Stimulated activated naive B cell treated with anti-CD40 and anti-IgM and Interleukin-4, amounts not matched to agents 10 μg/mL and 1 μg/mL and 100 μg/mL, for 72 hours (primary cell): Measurements from ENCODE around the gene PITPNC1.
A peak's percentile ranks its signal among the peaks of the same experiment; 100 is the strongest.
"Not testable (repeated sequence)": the region's sequence is repeated elsewhere in the genome, so short reads cannot be mapped to it uniquely, and the experiment has no call there.

Experiments used
- ATAC-seq, 2 donors: fragments of 150-1000 bp; cut with Tn5 transposase; replicated peaks; 2 replicates each; pipeline ENCODE4 v1.10.0; 2021; ENCODE audit warnings: moderate library complexity in 1 of 2
- DNase-seq: peaks from one replicate; pipeline ENCODE4 v3.0.0; 2021
- H3K27ac Mint-ChIP-seq: one replicate; pipeline ENCODE4 v1.8.0; 2022; ENCODE audit warnings: mild to moderate bottlenecking, mixed read lengths
- H3K27me3 Mint-ChIP-seq, 2 donors: one replicate each; pipeline ENCODE4 v1.8.0; 2022; ENCODE audit warnings: mixed read lengths in 2 of 2
- H3K36me3 Mint-ChIP-seq, 2 donors: one replicate each; pipeline ENCODE4 v1.8.0; 2022; ENCODE audit warnings: mixed read lengths in 2 of 2, mild to moderate bottlenecking in 1 of 2
- H3K4me1 Mint-ChIP-seq, 2 donors: one replicate each; pipeline ENCODE4 v1.8.0; 2022; ENCODE audit warnings: mixed read lengths in 2 of 2, mild to moderate bottlenecking in 1 of 2
- H3K4me3 Mint-ChIP-seq, 2 donors: one replicate each; pipeline ENCODE4 v1.8.0; 2022; ENCODE audit warnings: mild to moderate bottlenecking in 2 of 2, mixed read lengths in 2 of 2, moderate library complexity in 1 of 2
- H3K9me3 Mint-ChIP-seq, 2 donors: one replicate each; pipeline ENCODE4 v1.8.0; 2022; ENCODE audit warnings: mixed read lengths in 2 of 2, mild to moderate bottlenecking in 1 of 2

Gene PITPNC1

DNA sequence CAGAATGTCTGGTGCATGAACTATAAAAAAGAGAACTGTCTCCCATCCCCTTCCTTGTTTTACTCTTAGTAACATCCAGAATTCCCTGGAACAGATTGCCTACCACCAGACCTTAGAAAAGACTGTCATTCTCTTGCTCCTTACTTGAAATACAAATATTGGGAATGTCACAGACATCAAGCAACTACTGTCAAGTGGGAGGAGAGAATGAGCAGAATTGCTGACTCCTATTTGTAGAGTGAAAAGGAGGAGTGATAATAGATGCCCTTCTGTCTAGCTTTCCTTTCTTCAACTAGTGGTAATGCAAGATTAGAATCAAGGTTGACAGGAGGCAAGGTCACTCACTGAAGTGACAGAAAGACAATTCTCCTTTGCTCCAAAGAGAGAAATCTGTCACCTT, 316.7 kb downstream of the PITPNC1 start:
- H3K27ac Mint-ChIP-seq: no peak overlapping the region
- H3K36me3 Mint-ChIP-seq: peaks cover 0 to 2% of the 10 kb centered on the region in 2 donors
- no peaks in the 10 kb centered on the region for H3K27me3 Mint-ChIP-seq
- H3K9me3 Mint-ChIP-seq: no peaks in the 10 kb centered on the region
- ATAC-seq (no peak), DNase-seq (no peak)
- H3K4me1 Mint-ChIP-seq: peaks cover under 1 to 2% of the 10 kb centered on the region in 2 donors
- no peak overlapping the region for H3K4me3 Mint-ChIP-seq

DNA sequence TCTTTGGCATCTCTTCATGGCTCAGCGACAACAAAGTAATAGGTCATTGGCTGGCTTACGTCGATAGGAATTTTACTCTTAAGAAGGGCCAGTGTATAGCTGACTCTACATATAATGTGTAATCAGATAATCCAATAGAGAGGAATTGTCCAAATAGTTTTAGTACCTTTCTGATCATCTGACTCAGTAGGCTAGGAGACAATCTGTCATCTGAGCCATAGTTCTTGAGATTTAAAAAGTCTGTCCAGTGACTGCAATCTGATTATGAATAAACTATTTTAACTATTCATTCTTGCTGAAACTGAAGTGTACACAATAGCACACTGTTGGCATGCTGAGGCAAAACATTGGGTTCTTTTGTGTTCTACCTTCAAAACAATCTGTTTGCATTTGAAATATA, 319.3 kb downstream of the PITPNC1 start:
- ATAC-seq: no peak
- Mint-ChIP-seq H3K4me3 (no peak overlapping the region), H3K27me3 (no peaks in the 10 kb centered on the region), H3K36me3 (peaks cover 0 to 2% of the 10 kb centered on the region in 2 donors), H3K9me3 (no peaks in the 10 kb centered on the region), H3K27ac (no peak overlapping the region), H3K4me1 (no peaks in the 10 kb centered on the region)
- DNase-seq: no peak

DNA sequence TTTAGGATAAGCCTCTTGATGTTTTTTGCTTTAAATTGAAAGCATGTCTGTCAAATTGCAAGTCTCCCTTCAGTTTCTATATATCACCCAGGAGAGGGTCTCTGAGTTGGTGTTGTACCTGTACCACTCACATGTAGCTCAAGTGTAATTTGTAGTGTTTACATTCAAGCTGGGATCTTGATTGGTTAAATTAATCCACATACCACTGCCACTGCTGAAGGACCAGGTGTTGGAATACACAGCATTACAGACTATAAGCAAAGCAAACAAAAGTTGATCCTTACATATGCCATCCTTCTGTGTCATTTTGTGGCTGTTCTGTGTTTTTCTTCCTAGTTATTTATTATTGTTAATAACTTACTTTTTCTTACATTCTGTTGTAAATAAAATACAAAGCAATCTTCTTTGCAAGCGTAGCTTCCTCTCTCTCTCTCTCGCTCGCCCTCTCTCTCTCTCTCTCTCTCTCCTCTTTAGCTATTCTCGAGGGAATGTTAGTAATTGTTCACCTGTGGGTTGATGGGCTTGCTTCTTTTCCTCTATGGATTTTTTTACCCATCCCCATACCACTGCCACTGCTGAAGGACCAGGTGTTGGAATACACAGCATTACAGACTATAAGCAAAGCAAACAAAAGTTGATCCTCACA, 319.9 kb downstream of the PITPNC1 start:
- Mint-ChIP-seq H3K4me3 (no peak overlapping the region), H3K36me3 (peaks cover 0 to 2% of the 10 kb centered on the region in 2 donors)

DNA sequence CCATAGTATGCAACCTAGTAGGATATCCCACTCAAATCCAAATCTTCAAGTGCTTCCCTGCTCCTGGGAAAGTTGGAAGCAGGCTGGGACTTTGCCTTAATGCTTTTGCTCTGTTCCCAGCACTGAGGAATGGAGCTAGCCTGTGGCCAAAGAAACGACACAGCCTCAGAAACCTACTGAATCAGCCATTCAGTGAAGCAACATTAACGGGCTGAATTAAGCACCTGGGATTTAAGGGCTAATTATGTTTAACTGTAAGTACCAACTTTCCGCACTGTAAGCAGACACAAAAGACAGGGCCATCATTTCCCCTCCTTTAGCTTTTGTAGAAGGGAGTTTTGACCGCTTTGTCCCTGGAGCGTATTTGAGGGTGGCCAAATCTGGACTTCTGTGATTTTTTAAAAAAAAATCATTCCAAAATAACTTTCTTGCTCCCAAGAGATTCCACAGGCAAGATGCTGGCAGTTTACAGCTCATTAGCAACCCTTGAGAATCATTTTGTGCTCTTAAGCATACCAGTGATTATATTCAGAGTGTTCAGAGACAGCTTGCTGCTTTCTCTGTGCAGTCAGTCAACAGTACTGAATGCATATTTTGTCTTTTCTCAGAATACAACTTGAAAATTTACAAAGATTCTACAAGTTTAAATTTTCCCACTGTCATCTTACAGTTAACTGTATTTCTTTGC, 323.1 kb downstream of the PITPNC1 start:
- Mint-ChIP-seq H3K27me3 (peaks cover 0 to 9% of the 10 kb centered on the region in 2 donors), H3K27ac (no peak overlapping the region), H3K4me3 (no peak overlapping the region), H3K9me3 (no peaks in the 10 kb centered on the region), H3K36me3 (no peaks in the 10 kb centered on the region), H3K4me1 (no peaks in the 10 kb centered on the region)
- DNase-seq: no peak
- ATAC-seq: no peak

More for the DNA sequence above, 319.9 kb downstream of the PITPNC1 start:
- H3K4me1 Mint-ChIP-seq: no peaks in the 10 kb centered on the region
- DNase-seq (no peak), ATAC-seq (no peak)
- H3K27me3 Mint-ChIP-seq: no peaks in the 10 kb centered on the region
- H3K27ac Mint-ChIP-seq: no peak overlapping the region
- no peaks in the 10 kb centered on the region for H3K9me3 Mint-ChIP-seq

DNA sequence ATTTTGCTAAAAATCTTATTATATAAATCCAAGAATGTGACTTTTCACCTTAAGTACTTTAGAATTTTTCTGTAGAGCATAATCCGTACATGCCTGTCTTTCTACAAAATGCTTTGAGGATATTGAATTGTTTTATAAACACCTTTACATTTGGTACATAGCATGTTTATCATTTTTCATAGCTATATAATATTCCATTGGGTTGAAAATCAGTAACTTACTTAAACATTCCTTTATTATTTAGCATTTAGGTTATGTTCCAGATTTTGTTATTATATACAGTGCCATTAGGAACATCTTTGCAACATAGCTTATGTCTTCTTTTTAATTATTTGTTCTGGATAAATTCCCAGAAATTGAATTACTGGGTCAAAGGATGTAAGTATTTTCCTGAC, 323.6 kb downstream of the PITPNC1 start:
- no peaks in the 10 kb centered on the region for H3K36me3 Mint-ChIP-seq
- peaks cover 0 to 9% of the 10 kb centered on the region in 2 donors for H3K27me3 Mint-ChIP-seq
- no peak overlapping the region for H3K4me3 Mint-ChIP-seq
- ATAC-seq (no peak), DNase-seq (no peak)
- no peaks in the 10 kb centered on the region for H3K9me3 Mint-ChIP-seq
- no peak overlapping the region for H3K27ac Mint-ChIP-seq
- H3K4me1 Mint-ChIP-seq: no peaks in the 10 kb centered on the region

DNA sequence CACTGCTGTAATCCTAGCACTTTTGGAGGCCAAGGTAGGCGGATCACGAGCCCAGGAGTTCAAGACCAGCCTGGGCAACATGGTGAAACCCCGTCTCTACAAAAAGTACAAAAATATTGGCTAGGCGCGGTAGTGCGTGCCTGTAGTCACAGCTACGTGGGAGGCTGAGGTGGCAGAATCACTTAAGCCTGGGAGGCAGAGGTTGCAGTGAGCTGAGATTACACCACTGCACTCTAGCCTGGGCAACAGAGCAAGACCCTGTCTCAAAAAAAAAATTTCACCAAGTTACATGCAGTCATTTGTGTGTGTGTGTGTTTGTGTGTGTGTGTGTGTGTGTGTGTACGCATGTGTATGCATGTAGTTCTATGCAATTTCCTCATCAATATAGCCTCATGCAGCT, 325.8 kb downstream of the PITPNC1 start:
- not testable (repeated sequence) for H3K4me3 Mint-ChIP-seq, H3K9me3 Mint-ChIP-seq, DNase-seq, H3K27me3 Mint-ChIP-seq, H3K36me3 Mint-ChIP-seq, ATAC-seq, H3K4me1 Mint-ChIP-seq
- H3K27ac Mint-ChIP-seq: peak overlapping the region; percentile 37

DNA sequence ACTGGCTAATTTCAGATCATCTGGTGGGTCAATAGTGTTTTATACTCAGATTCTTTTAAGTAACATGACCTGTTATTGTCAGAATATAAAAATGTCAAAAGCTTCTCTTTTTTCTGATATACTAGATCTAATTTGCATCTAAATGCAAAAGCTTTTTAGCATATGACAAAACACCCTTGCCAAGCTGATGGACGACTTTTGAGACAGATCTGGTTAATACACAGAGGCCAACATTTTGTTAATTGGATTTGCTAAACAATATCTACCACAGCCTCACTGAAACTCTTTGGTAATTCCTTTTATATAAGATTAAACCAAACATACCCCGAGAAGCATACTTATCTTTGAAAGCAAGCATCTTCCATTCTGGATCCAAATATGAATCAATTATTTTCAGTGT, 330.4 kb downstream of the PITPNC1 start:
- Mint-ChIP-seq H3K4me3 (no peak overlapping the region), H3K27ac (no peak overlapping the region), H3K36me3 (no peaks in the 10 kb centered on the region), H3K27me3 (peaks cover 0 to 9% of the 10 kb centered on the region in 2 donors), H3K4me1 (no peaks in the 10 kb centered on the region), H3K9me3 (no peaks in the 10 kb centered on the region)
- no peak for ATAC-seq
- DNase-seq: no peak

DNA sequence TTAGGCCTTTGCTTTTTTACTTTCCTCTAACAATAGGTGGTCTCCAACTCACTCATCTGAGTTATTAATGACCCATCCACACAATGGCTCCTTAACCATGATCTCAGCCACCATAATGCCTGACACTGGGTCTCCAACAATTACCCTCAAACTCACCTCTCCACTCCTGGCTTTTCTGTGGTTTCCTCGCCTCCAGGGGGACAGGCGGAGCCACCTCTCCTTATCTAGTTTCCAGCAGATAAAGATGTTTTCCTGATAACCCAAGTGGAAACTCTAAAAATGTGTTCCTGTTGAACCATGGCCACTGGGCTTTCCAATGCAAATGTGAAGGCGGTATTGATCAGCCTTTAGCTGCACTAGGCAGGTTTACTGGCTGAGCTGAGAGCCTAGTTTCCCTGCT, 331.3 kb downstream of the PITPNC1 start:
- peaks cover 0 to 9% of the 10 kb centered on the region in 2 donors for H3K27me3 Mint-ChIP-seq

DNA sequence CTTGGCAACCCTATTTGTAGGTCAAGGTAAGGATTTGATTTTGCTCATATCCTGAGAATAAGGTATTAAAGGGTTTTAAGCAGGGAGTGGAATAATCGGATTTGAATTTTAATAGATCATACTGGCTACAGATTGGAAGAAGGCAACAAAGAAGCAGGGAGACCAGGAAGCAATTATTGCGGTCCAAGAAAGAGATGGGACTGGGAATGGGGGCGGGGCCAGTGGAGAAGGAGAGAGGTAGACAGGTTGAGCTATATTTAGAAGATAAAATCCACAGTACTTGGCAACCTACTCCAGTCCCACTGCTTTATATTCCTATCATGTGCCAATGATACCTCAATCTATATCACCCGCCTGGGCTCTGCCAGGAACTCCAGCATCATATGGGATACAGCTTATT, 334.8 kb downstream of the PITPNC1 start:
- Mint-ChIP-seq H3K27ac (no peak overlapping the region), H3K9me3 (no peaks in the 10 kb centered on the region), H3K27me3 (no peaks in the 10 kb centered on the region), H3K36me3 (peaks cover 2 to 3% of the 10 kb centered on the region in 2 donors), H3K4me1 (peaks cover 2 to 12% of the 10 kb centered on the region in 2 donors), H3K4me3 (no peak overlapping the region)
- DNase-seq: no peak
- no peak for ATAC-seq

More for the DNA sequence above, 331.3 kb downstream of the PITPNC1 start:
- Mint-ChIP-seq H3K27ac (no peak overlapping the region), H3K9me3 (no peaks in the 10 kb centered on the region), H3K36me3 (no peaks in the 10 kb centered on the region), H3K4me3 (no peak overlapping the region), H3K4me1 (no peaks in the 10 kb centered on the region)
- no peak for DNase-seq
- no peak for ATAC-seq

DNA sequence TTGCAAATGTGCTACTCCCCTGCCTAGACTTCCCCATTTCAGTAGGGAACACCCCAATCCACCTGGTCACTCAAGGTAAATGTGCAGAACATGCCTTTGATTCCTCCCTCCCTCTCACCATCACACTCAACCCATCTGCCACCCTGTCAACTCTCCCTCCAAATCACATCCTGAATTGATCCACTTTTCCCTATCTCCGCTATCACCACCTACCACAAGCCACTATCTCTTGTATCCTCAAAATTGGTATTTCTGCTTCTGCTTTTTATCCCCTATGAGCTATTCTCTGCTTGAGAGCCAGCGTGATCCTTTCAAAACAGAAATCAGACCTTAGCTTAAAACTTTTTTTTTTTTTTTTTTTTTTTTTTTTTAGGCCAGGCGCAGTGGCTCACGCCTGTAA, 335.3 kb downstream of the PITPNC1 start:
- H3K4me1 Mint-ChIP-seq: peaks cover 2 to 12% of the 10 kb centered on the region in 2 donors
- peaks cover 2 to 3% of the 10 kb centered on the region in 2 donors for H3K36me3 Mint-ChIP-seq
- ATAC-seq (no peak), DNase-seq (no peak)
- no peak overlapping the region for H3K27ac Mint-ChIP-seq
- no peak overlapping the region for H3K4me3 Mint-ChIP-seq
- H3K27me3 Mint-ChIP-seq: no peaks in the 10 kb centered on the region
- no peaks in the 10 kb centered on the region for H3K9me3 Mint-ChIP-seq

DNA sequence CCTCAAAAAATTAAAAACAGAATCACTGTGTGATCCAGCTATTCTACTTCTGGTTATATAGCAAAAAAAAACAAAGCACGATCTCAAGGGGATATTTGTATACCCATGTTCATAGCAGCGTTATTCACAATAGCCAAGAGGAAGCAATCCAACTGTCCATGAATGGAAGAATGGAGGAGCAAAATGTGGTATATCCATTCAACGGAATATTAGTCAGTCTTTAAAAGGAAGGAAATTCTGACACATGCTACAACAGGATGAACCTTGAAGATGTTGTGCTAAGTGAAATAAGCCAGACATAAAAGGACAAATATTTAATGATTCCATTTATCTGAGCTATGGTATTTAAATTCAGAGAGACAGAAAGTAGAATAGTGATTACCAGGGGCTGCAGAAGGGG, 336.1 kb downstream of the PITPNC1 start:
- Mint-ChIP-seq H3K4me1 (peaks cover 2 to 12% of the 10 kb centered on the region in 2 donors), H3K27me3 (no peaks in the 10 kb centered on the region), H3K36me3 (peaks cover 2 to 6% of the 10 kb centered on the region in 2 donors), H3K9me3 (no peaks in the 10 kb centered on the region), H3K4me3 (no peak overlapping the region), H3K27ac (no peak overlapping the region)
- ATAC-seq (no peak), DNase-seq (no peak)

DNA sequence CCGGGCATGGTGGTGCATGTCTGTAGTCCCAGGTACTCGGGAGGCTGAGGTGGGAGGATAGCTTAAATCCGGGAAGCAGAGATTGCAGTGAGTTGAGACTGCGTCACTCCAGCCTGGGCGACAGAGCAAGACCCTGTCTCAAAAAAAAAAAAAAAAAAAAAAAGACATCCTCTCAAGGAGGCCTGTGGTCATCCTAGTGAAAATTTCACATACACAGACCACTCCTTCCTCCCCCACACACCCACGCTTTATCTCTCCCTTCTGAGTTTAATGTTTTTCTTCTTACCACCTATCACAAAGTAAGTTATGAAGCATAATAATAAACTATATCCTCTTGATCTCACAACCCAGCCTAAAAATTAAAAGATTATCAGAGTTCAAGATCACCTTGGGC, 339.3 kb downstream of the PITPNC1 start:
- Mint-ChIP-seq H3K4me1 (peaks cover 2 to 12% of the 10 kb centered on the region in 2 donors), H3K36me3 (peaks cover 2 to 11% of the 10 kb centered on the region in 2 donors), H3K27me3 (no peaks in the 10 kb centered on the region), H3K9me3 (no peaks in the 10 kb centered on the region), H3K4me3 (peak overlapping the region; percentile 2 to 36), H3K27ac (peak overlapping the region; percentile 31)
- ATAC-seq (no peak), DNase-seq (no peak)

DNA sequence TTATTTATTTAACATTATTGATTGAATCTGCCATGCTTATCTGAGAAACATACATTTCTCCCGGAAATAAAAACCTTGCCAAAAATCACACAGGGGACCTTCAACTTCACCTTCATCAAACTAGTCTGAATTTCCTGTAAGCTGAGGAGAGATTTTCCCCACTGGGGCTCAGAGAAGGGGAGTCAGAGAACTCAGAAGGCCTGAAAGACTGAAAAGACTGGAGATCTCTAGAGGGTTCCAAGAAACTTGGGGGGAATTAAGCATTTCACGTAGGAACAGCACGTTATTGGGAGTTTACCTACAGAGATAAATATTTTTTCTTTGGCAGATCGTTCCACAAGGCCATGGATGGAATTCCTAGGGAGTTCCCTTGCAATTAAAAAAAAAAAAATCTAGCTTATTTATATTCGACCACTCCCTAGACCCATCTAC, 340.1 kb downstream of the PITPNC1 start:
- no peaks in the 10 kb centered on the region for H3K9me3 Mint-ChIP-seq
- H3K27ac Mint-ChIP-seq: peak overlapping the region; percentile 99
- H3K4me3 Mint-ChIP-seq: peak overlapping the region; percentile 97
- peaks cover 2 to 12% of the 10 kb centered on the region in 2 donors for H3K4me1 Mint-ChIP-seq
- H3K27me3 Mint-ChIP-seq: no peaks in the 10 kb centered on the region
- peak in 1 of 2 donors; percentile 1 for ATAC-seq
- no peak for DNase-seq
- peaks cover 9 to 18% of the 10 kb centered on the region in 2 donors for H3K36me3 Mint-ChIP-seq

DNA sequence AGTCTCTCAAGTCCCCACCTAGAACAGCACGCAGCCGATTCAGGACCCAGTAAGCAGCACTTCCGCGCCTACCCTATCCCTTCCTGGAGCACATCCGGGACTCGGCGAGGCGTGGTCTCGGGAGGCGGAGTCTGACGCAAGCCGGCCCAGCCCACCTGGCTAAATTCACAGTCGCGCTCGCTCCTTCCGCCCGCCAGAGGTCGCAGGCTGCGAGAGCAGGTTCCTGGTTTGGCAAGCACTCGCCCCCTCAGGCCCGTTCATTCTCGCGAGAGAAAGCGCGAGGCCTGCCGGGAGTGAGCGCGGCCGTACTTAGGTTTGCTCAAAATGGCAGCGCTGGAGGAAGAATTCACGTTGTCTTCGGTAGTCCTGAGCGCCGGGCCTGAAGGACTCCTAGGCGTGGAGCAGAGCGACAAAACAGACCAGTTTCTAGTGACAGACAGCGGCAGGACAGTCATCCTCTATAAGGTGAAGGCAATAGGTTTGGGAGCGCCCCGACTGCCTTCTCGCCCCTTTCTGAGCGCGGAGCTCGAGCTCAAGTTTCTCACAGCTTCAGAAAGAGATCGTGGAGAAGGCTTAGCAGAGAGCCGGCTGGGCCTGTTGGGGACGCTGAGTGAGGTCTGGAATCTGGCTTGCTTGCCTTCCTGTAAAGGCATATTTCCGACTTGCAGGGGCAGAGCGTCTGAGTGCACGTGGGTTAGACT, 340.7 kb downstream of the PITPNC1 start, which contains the start of gene NOL11:
TSS of gene NOL11 (plus strand) at position 313 of the 701 bp plus-strand sequence. CDS start at position 325, 12 bp downstream.
- Mint-ChIP-seq H3K4me3 (peak within 1 kb of the TSS; percentile 97), H3K27me3 (no peaks in the 10 kb centered on the region), H3K4me1 (peaks cover 2 to 12% of the 10 kb centered on the region in 2 donors), H3K36me3 (peaks cover 9 to 18% of the 10 kb centered on the region in 2 donors), H3K27ac (peak within 1 kb of the TSS; percentile 99), H3K9me3 (no peaks in the 10 kb centered on the region)
- peak; percentile 97 to 98 for ATAC-seq
- peak; percentile 100 for DNase-seq
